GM21528 (cell line): ENCODE measurements around the gene TOPORS.
A peak's percentile ranks its signal among the peaks of the same experiment; 100 is the strongest.
"Not testable (repeated sequence)": the region's sequence is repeated elsewhere in the genome, so short reads cannot be mapped to it uniquely, and the experiment has no call there.

Experiments used
- ATAC-seq: cut with Tn5 transposase; IDR thresholded peaks from one replicate; pipeline ENCODE4 v1.9.1; 2021; ENCODE audit warnings: mild to moderate bottlenecking, moderate library complexity; ENCODE audit not compliant: unreplicated experiment, low FRiP score

Gene TOPORS

DNA sequence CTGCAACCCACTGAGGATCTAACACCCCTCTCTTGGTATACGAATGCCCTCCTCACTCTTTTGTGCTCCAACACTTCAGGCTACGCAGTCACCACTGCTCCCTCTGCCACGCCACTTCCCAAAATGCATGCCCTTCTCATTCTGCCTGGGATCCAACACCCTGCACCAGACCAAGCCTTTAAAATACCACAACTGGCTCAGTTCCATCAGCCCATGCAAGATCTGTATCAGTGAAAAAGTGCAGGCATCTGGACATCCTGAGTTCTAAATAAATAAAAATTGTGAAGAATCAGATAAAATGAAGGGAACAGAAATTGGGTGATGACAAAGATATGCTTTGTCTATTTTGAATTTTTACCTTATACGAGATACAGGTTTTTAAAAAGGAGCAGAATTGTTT lies 17.9 kb upstream of the TOPORS start:
- no peak for ATAC-seq

DNA sequence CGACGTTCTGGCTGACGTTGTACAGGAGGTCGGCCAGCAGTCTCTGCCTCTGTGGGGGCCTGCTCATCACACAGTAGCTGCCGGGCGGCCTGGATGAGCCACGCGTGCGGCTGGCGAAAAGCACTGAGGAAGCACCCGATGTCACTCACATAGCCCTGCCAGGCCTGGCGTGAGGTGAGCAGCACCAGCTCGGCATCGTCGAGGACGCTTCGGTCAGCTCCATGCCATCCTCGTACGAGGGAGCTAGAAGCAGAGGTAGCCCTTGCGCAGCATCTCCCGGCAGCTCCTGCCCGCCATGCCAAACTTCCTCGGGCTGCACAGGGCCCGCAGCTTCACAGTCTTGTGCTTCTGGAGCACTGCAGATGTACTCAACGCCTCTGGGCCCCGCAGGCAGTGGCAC lies 14.4 kb upstream of the TOPORS start:
- no peak for ATAC-seq

DNA sequence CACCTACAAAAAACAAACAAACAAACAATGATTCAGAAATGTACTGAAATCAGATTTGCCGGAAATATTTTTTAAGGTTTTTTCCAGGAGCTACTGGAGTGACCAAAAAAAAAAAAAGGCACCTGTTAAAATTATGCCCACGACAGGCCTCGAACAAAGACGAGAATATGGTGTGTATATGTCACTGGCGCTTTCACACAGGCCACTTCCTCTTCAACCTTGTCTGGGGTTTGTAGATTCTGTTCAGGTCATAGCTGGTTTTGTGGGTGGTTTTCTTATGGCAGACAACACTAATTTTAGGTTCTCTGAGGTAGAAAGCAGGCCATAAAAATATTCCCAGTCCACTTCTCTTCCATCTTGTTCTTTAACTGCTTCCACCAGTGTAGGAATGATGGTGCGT lies 13.6 kb upstream of the TOPORS start:
- no peak for ATAC-seq

DNA sequence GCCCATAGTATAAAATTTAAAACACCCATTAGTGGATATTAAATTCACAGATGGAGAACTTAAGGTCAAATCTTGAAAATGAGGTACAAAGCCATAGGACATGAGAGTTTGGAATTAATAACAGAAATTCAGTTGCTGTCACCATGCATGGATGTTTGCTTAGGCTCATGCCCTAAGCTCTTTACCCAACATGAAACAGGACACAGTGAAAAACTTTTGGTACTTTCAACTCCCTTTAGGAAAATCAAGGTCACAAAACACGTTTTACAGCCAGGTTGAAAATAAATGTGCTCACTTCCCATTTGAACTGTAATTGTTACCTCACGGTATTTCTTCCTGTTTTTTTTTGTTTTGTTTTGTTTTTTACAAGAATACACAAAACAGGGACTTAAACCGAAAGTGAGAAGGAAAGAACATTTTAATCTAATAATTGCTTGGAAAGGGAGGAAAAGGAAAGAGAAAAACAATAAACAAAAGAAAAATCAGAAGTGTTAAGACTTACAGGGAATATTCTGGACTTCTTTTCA lies 6.1 kb upstream of the TOPORS start:
- ATAC-seq, result no peak

DNA sequence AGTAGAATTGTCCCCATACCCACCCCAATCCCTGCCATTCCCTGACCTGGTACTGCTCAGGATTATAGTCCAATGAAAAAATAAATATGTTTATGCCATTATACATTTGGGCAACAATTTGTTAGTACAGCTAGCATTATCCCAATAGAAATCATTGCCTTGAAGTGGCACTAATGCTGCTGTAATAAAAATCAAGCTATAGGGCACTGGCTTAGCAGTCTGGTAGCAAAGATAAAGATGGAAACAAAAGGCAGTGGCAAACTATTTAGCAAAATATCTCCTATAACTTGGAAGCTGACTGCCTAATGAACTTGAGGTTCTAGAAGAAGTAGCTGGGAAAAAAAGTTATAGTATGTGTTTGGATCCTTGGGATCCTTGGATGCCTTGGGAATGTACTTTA lies 2.2 kb upstream of the TOPORS start:
- ATAC-seq, result no peak

DNA sequence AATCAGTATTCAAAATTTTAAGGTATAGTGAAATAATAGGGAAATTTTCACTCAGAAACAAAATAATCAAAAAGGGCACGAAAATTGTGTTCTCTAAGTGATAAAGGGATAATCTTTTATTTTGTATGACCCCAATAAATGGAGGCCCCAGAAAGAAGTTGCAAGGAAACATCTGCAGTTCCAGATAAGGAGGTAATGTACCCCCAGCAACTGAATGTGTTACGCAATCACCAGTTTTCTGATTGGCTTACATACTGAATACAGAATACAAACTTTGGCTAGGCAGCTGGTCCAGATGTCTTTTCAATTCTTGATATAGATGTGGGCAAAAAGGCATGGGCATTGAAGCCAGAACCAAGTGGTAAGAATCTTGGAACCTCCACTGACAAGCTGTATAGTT lies 1.7 kb upstream of the TOPORS start:
- ATAC-seq, result no peak

DNA sequence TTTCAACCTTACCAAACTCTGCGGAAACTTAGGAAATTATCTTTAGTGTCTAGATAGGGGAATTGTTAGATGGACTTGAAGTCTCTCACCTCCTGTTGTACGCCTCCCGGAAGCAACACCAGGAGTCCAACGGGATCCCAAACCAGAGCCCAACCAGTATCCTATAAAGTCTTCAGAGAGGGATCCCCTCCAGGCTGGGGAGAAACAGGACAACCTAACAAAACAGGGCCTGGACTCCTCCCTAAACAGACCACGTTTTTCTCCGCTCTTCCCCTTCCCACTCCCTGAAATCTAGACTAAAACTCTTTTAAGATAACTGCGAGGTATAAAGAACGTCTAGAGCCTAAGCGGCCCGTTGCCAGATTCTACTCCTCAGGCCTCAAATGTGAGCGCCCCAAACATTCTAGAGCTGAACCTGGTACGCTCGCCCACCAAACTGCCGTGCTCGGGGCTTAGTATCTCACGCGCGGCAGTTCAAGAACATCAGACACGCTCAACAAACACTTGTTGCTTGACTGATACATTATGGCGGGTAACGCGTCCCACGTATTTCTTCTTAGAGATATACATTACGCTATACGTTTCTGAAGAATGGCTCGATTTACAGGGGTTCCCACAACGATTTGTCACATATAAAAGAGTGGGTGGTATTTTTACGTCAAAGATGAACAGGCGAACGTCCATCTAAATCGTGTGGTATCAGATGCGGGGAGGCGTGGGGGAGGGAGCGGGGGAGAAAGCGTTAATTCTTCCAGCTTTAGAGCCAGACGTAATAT lies 922 bp downstream of the TOPORS start:
- peak; percentile 12 for ATAC-seq

DNA sequence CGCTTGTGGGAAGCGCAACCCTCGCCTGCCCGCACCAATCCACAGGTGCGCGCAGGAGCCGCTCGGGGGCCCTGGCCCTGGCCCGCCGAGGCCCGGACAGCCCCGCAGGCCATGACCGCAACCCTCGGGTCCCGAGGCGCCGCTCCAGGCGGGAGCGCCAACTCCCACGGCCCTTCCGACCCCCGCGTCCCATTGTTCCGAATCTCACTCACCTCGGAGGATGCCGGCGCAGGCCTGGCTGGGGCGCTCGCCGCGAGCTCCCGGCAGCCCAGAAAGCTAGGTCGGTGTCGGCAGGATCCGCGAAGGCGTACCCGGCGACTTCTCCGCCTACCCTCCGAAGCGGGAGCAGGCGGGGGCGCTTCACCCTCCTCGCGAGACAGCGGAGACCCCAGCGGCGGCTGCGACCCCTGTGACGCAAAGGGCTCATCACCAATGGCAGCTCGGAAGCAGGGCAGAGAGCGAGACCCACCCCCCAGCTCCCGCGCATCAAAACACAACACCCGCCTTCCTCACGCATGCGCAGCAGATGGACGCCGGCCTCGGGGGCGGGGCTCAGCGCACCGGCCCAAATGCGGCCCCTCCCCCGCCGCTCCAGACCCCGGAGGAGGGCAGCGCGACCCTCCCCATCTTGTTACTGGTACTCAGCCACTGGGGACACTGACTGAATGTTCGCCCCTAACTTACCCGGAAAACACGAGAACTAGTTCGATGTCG lies 1.7 kb downstream of the TOPORS start:
- peak; percentile 65 for ATAC-seq

DNA sequence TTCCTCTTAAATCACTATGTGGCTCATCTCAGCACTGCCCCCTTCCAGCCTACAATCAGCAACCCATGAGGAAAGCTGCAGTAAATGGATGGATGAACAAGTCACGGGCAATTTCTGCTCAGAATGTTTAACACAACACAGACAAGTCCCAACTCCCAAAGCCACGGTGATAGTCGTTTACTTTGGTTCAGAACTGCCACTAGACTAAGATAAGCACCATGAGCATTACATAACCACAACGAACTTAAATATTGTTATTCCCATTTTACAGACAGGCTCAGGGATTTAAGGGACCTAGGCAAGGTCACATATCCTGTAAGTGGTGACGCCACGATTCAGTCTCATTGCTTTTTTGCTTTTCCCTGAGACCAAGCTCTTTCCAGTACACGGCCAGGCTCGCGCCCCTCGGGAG lies 2.2 kb downstream of the TOPORS start:
- ATAC-seq, result no peak

DNA sequence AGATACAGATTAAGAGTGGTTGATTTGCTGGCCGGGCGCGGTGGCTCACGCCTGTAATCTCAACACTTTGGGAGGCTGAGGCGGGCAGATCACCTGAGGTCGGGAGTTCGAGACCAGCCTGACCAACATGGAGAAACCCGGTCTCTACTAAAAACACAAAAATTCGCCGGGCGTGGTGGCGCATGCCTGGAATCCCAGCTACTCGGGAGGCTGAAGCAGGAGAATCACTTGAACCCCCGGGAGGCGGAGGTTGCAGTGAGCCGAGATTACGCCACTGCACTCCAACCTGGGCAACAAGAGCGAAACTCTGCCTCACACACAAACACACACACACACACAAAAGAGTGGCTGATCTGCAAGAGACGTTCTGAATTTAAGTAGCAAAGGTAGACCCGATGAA lies 4.2 kb downstream of the TOPORS start:
- not testable (repeated sequence) for ATAC-seq

DNA sequence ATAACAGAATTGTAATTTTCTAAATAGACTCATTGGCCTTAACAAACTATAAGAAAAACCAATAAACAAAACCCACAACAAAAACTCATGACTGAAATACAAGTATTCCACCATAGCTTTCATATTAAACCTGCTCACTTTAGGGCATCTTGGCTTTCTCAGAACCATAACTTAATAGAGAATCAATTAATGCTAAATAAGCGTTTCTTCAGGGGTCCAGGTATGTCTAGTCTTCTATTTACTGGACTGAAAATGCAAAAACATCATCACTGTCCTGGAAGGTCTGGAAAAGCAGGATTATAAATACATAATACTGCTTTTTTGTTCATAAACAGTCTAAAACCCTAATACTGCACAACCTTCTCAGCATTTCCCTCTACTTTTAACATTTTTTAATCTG lies 6.5 kb downstream of the TOPORS start:
- ATAC-seq, result no peak

DNA sequence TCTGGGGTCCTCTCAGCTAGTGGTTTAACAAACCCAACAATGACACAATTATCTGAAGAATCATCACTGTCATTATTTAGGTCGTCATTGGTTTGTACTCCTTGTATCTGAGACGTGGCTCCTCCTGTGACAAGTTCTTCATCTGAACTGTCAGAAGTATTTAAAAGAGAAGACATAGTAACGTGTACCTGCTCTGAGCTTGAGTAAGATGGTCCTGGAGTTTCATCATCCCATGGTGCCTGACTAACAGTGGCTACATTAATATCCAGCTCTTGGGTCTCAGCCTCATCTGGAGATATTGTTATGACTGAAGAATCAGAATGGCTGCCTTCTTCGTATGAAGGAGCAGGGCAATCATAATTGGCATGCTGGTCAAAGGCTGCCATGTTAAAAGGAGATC lies 9.3 kb downstream of the TOPORS start:
- no peak for ATAC-seq

DNA sequence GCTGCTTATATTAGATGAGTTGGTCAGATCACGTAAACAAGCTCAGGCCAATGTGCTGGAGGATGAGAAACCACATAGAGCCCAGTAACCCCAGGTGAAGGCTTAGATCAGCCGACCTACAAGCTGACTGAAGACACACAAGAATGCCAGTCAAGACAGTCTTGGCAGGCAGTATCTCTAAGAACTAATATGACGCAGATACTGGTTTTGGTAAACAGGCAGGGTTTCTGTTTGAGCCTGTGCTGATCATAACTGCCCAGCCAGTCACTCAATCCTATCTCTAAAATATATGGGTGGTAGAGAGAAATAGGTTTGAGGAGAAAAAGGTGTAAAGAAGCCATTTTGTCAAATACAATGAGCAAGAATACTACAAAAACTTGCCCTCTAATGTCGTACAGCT lies 18.6 kb downstream of the TOPORS start:
- ATAC-seq, result no peak

DNA sequence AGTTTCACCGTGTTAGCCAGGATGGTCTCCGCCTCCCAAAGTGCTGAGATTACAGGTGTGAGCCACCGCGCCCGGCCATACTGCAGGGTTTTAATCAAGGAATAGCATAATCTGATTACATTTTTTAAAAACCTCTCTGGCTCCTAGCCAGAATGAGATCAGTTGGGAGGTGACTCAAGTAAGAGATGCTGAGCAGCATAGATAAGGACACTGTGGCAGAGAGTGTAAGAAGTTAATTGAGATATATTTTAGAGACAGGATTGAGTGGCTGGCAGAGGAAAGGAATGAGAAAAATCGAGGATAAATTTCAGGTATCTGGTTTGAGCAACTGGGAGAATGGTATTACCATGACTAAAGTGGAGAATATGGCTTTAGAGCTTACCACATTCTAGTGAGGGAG lies 19.1 kb downstream of the TOPORS start:
- no peak for ATAC-seq

DNA sequence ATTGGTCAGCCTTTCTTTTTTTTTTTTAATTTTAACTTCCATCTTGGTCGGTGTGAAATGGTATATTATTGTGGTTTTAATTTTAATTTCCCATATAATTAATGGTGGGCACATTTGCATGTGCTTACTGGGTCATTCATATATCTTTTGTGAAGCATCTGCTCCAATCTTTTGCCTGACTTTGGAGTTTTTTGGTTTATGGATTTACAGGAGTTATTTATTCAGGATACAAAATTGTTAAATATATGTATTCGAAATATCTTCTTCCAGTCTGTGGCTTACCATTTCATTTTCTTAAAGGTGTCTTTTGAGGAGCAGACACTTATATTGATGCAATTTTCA lies 25.7 kb downstream of the TOPORS start:
- ATAC-seq, result no peak

DNA sequence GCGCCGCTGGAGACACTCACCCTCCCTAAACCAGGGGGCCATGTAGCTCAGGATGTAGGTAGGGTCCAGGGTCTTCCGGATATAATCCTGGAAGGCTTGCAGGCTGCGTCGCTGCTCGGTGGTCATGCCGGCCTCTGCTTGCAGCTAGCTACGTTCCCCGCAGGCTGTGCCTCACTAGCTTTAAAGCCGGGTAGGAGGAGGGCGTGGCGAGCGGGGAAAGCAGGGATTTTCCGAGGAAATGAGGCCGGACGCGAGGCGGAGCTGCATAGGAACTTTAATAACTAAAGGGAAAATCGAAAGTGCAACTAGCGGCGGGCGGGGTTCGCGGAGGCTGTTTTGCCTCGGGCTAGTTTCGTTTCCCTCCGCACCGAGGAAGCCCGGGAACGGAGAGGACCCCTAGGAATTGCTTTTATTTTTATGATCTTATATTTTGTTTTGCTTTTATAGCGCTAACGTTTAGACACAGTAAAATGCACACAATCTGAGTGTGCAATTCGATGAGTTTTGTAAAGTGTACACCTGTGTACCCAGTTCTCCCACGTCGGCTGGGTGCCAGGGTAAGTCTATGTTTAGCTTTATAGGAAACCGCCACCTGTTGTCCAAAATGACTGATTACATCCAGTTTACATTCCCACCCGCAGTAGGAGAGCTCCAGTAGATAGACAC lies 26.2 kb downstream of the TOPORS start, which contains the start of gene RIGI:
Gene RIGI, minus strand, starts transcription at position 156 of the 666 bp plus-strand sequence. Its CDS starts 30 bp downstream, at position 126.
- peak; percentile 72 for ATAC-seq

DNA sequence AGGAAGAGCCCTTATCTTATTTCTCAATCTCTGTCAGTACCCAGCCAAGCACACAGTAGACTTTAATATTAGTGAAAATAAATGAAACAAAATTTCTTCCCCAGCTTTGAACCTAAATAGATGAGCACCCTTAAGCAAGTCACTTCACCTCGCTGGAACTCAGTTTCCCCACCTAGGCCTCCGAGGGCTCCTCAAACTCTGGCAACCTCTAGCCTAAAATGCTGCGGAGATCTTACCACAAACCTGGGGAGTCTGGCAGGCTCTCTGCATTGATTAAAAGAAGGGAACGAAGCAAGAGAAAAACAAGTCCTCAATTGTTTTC lies 26.7 kb downstream of the TOPORS start:
- peak; percentile 19 for ATAC-seq

DNA sequence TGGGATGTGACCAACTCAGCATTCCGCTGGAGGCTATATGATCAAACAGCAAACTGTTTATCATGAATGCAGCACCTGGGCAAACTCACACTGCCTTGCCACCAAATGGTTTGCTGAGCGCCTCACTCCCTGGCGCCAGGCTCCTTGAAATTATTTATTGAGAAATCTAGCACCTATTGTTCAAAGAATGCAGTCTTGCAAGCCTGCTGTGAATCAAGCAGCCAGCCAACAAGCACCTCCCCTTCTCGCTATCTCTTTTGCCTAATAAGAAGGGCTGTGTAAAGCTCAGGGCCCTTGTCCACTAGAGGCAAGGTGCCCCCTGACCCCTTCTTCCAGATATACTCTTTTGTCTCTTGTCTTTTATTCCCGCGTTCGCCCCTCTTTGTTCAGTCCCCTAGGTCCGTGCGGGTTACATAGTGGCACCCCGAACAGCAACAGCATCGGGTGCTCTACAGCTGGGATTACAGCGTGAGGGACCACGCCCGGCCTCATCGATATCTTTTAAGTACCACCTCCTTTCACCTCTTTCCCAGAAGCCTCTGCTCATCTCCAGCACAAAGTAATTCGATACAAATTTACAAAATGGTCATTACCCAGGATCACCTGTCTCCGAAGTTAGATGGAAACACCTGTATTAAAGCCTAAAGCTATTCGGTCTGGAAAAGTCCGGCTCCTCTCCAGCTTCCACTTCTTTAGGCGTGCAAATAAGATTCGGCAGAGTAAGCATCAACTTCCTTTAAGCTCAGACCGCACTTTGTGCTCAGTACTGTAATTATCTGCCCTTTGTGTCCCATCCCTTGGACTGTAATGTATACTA lies 27.3 kb downstream of the TOPORS start:
- peak; percentile 38 for ATAC-seq

DNA sequence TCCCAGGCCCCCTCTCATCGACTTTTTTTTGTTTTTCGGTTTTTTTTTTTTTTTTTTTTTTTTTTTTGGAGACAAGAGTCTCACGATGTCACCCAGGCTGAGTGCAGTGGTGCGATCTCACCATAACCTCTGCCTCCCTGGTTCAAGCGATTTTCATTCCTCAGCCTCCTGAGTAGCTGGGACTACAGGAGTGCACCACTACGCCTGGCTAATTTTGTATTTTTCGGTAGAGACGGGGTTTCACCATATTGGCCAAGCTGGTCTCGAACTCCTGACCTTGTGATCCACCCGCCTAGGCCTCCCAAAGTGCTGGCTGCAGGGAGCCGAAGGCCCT lies 27.9 kb downstream of the TOPORS start:
- not testable (repeated sequence) for ATAC-seq

DNA sequence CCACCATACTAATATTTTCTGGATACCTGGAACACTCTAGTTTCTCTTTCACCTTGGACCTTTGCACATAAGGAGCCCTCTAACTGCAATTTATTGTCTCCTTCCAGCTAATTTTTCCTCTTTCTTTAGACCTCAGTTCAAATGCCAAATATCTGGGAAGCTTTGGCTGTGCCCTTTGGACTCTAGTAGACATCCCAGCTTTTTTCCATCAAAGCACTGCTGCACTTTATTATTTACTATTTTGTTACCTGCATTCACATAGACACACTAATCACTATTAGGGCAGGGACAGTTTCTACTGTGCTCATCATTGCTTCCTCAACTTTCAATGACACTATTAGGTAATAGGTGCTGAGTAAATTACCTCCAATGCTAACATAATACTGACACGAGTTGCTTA lies 28.5 kb downstream of the TOPORS start:
- no peak for ATAC-seq

DNA sequence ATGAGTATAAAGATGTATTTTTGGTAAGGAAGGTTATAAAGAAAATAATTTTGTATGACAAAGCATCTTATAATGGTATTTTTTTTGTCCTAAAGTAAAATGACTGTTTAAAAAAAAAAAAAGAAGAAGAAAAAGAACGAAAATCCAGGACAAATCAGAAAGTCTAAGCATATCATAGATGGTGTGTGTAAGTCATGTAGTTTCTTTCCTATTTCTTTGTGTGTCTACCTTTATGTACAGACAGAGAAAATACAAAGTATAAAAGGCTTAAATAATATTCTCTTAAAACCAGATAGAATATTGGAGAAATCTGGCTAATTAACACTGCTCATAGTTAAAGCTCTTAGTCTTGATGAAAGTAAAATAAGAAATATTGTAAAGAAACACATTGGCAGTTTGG lies 34.1 kb downstream of the TOPORS start:
- ATAC-seq, result no peak
